ENCODE results near the gene PACRG.

DNA sequence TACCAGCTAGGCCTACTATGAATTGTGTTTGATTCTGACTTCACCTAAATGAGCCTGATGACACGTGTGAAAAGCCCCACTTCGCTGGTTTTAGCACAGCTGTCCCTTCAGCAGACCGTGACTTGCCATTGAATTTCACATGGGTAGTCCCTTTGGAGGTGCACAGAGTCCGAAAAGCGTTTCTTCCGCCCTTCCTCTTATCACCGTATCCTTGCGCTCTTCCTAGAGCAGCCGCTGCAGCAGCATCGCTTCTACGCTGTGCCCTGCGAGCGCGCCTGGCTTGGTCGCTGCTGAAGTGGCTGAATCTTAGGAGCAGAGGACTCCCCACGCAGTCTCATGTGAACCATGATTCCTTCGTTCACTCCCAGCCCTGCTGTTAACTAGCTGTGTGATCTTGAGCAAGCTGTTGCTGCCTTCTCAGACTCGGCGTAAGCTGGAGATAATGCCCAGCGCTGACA, 127.0 kb downstream of the PACRG start:
- TF ChIP-seq, protein P1, sequence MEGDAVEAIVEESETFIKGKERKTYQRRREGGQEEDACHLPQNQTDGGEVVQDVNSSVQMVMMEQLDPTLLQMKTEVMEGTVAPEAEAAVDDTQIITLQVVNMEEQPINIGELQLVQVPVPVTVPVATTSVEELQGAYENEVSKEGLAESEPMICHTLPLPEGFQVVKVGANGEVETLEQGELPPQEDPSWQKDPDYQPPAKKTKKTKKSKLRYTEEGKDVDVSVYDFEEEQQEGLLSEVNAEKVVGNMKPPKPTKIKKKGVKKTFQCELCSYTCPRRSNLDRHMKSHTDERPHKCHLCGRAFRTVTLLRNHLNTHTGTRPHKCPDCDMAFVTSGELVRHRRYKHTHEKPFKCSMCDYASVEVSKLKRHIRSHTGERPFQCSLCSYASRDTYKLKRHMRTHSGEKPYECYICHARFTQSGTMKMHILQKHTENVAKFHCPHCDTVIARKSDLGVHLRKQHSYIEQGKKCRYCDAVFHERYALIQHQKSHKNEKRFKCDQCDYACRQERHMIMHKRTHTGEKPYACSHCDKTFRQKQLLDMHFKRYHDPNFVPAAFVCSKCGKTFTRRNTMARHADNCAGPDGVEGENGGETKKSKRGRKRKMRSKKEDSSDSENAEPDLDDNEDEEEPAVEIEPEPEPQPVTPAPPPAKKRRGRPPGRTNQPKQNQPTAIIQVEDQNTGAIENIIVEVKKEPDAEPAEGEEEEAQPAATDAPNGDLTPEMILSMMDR (IDR thresholded peaks at IDR 0.05; ENCODE audit: low read depth, low read length, missing input control) = no peak
- TF ChIP-seq TAF1 (conservative IDR thresholded peaks at IDR 0.05) = no peak
- TF ChIP-seq GABPA (IDR thresholded peaks at IDR 0.05 in 1 of 2, conservative IDR thresholded peaks at IDR 0.05 in 1 of 2) = no peak
- TF ChIP-seq, protein P2, sequence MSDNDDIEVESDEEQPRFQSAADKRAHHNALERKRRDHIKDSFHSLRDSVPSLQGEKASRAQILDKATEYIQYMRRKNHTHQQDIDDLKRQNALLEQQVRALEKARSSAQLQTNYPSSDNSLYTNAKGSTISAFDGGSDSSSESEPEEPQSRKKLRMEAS (IDR thresholded peaks at IDR 0.05) = no peak
- TF ChIP-seq, protein P3, sequence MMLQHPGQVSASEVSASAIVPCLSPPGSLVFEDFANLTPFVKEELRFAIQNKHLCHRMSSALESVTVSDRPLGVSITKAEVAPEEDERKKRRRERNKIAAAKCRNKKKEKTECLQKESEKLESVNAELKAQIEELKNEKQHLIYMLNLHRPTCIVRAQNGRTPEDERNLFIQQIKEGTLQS (IDR thresholded peaks at IDR 0.05) = no peak
- no peak for TF ChIP-seq YY1 (IDR thresholded peaks at IDR 0.05)
